Type B pancreatic cell (in vitro differentiated cells): ENCODE measurements around the gene PLEKHA7. TPM values are rescaled to one million over a fixed set of nuclear protein-coding genes. Genes with fewer than 3 reads are reported as not detected.

ENCODE experiments used
- DNase-seq: peaks from one replicate; pipeline ENCODE4 v3.0.0; 2021; ENCODE audit warnings: mixed read lengths; ENCODE audit not compliant: unreplicated experiment; ENCODE audit errors: extremely low spot score
- H3K27ac Mint-ChIP-seq: 2 replicates; pipeline ENCODE4 v1.8.0; 2021; ENCODE audit warnings: mild to moderate bottlenecking, mixed read lengths
- H3K27me3 Mint-ChIP-seq: 2 replicates; pipeline ENCODE4 v1.8.0; 2021; ENCODE audit warnings: mixed read lengths
- H3K36me3 Mint-ChIP-seq: 2 replicates; pipeline ENCODE4 v1.8.0; 2021; ENCODE audit warnings: mixed read lengths
- H3K4me1 Mint-ChIP-seq: one replicate; pipeline ENCODE4 v1.8.0; 2021; ENCODE audit warnings: mixed read lengths; ENCODE audit not compliant: unreplicated experiment
- H3K4me3 Mint-ChIP-seq: 2 replicates; pipeline ENCODE4 v1.8.0; 2021; ENCODE audit warnings: mild to moderate bottlenecking, mixed read lengths
- H3K9me3 Mint-ChIP-seq: 2 replicates; pipeline ENCODE4 v1.8.0; 2021; ENCODE audit warnings: mixed read lengths
- CTCF ChIP-seq: fragments of 200-600 bp; sonication (generic); conservative IDR thresholded peaks from 2 replicates; pipeline ENCODE4 v1.5.0; 2021; ENCODE audit warnings: antibody characterized with exemption, mild to moderate bottlenecking
- total RNA-seq: library from RNA; stranded (reverse); gene quantifications from 2 replicates; pipeline ENCODE4 v1.2.1, GENCODE V29; 2021; ENCODE audit warnings: low replicate concordance

Gene PLEKHA7
- total RNA-seq, 1 donor from 2014 or later: 64.7 TPM

GRCh38 chr11:16818284-16818683 lies 195.9 kb downstream of the PLEKHA7 start:
- H3K36me3 Mint-ChIP-seq: peaks cover 16% of the 10 kb centered on the region
- peak overlapping the region; percentile 20 for H3K4me3 Mint-ChIP-seq
- H3K27me3 Mint-ChIP-seq: no peaks in the 10 kb centered on the region
- DNase-seq: no peak
- H3K27ac Mint-ChIP-seq: peak overlapping the region; percentile 34
- peaks cover 32% of the 10 kb centered on the region for H3K4me1 Mint-ChIP-seq
- no peak for TF ChIP-seq CTCF
- H3K9me3 Mint-ChIP-seq: no peaks in the 10 kb centered on the region

- no peak for DNase-seq
- Mint-ChIP-seq H3K9me3 (no peaks in the 10 kb centered on the region), H3K27me3 (no peaks in the 10 kb centered on the region), H3K36me3 (peaks cover 22% of the 10 kb centered on the region), H3K27ac (peak overlapping the region; percentile 34), H3K4me1 (peaks cover 40% of the 10 kb centered on the region), H3K4me3 (no peak overlapping the region)
- no peak for TF ChIP-seq CTCF
Observed at GRCh38 chr11:16817351-16817750, 196.9 kb downstream of the PLEKHA7 start.

- H3K4me3 Mint-ChIP-seq: no peak overlapping the region
Observed at GRCh38 chr11:16816358-16817270, 197.6 kb downstream of the PLEKHA7 start.

GRCh38 chr11:16815047-16815767 lies 199.0 kb downstream of the PLEKHA7 start:
- no peaks in the 10 kb centered on the region for H3K27me3 Mint-ChIP-seq
- H3K9me3 Mint-ChIP-seq: no peaks in the 10 kb centered on the region
- DNase-seq: no peak
- peak overlapping the region; percentile 56 for H3K27ac Mint-ChIP-seq
- H3K4me3 Mint-ChIP-seq: peak overlapping the region; percentile 31
- H3K36me3 Mint-ChIP-seq: peaks cover 23% of the 10 kb centered on the region
- TF ChIP-seq CTCF: no peak
- H3K4me1 Mint-ChIP-seq: peaks cover 25% of the 10 kb centered on the region

More at GRCh38 chr11:16816358-16817270, 197.6 kb downstream of the PLEKHA7 start:
- DNase-seq: no peak
- Mint-ChIP-seq H3K27me3 (no peaks in the 10 kb centered on the region), H3K36me3 (peaks cover 25% of the 10 kb centered on the region), H3K4me1 (peaks cover 39% of the 10 kb centered on the region), H3K9me3 (no peaks in the 10 kb centered on the region), H3K27ac (peak overlapping the region; percentile 34)
- TF ChIP-seq CTCF: no peak

- H3K27me3 Mint-ChIP-seq: no peaks in the 10 kb centered on the region
- H3K36me3 Mint-ChIP-seq: peaks cover 22% of the 10 kb centered on the region
- H3K9me3 Mint-ChIP-seq: no peaks in the 10 kb centered on the region
- DNase-seq: no peak
- no peak for TF ChIP-seq CTCF
- no peak overlapping the region for H3K27ac Mint-ChIP-seq
- no peak overlapping the region for H3K4me3 Mint-ChIP-seq
- H3K4me1 Mint-ChIP-seq: peaks cover 23% of the 10 kb centered on the region
Observed at GRCh38 chr11:16814410-16815046, 199.7 kb downstream of the PLEKHA7 start.
